Measurements from ENCODE around the gene A4GNT.
A peak's percentile ranks its signal among the peaks of the same experiment; 100 is the strongest.
"Not testable (repeated sequence)": the region's sequence is repeated elsewhere in the genome, so short reads cannot be mapped to it uniquely, and the experiment has no call there.

A4GNT gene

DNA sequence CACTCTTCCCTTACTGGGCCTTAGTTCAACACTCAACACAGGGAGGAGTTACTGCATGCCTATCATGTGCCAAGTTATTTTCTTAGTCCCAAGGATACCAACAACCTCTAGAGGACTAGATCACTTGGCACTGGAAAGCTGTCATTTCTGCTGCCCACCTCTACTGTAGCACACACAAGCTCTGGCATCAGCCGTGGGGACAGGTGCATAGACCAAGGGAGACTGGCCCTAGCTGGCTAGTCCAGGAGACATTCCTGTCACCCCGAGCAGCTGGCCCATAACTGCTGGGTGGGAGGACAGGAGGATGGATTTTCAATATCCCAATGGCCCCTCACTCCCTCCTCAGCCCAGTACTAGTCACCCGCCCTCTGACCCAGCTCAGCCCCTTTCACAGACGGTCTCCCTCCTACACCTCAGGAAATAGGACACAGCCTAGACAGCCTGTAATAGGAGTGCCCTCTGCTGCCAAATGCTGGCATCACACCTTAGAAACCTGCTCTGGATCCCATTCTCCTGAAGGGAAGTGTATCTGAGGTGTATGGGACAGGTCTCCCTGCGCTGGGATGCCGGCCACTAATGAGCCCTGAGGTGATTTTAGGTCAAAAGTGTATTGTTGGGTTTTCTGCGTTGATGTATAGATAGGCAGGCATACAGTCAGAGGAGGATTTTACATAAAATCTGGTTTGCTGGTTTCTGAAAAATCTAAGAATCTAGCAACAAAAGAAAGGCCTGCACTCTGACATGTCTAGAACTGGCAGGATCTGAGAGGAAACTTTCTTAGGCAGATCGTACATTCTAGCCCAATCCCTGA, 13.4 kb downstream of the A4GNT start:
- peak; percentile 67 for DNase-seq

GRCh38 chr3:138114988-138115971, 16.9 kb downstream of the A4GNT start, which contains the start of gene DZIP1L:
DZIP1L (minus strand) TSS chr3:138115608; CDS start chr3:138103971, 11,637 bp downstream.
- DNase-seq = peak; percentile 76

DNA sequence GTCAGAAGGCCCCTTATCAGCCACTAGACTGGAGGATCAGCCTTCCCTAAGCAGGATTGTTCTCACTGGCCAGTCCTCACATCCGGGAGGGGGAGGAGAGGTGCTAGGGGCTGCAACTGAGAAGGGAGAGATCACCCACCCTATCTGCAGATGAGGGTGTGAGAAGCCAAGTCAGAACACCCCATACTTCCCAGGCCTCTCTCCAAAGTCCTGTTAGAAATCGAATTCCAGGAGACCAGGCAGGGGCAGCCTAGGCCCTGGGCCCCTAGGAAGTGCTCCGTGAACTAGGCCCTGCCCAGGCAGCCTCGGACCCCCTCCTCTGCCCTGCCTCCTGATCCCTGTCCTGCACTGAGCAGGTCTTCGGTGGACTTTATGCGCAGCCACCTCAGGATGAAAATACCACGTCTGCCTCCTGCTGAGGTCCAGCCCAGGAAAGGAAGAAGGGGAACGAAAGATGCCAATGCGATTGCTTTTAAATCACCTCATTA, 17.7 kb downstream of the A4GNT start:
- peak; percentile 67 for DNase-seq

- DNase-seq = no peak
Measured at GRCh38 chr3:138113326-138113725, 18.9 kb downstream of the A4GNT start.

DNA sequence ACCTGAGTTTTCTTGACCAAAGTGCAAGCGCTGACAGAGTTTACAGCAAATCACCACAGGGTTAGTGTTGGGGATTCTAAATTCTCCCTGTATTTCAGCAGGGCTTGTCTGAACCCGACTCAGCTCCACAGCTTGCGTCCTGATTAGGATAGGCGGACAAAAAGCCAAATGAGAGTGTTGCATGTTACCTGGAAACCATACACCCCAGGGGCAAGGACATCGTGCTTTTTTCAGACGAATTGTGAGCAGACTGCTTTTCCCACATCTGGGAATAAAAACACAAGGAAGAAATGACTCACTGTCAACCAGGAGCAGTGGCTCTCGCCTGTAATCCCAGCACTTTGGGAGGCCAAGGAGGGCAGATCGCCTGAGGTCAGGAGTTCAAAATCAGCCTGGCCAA, 19.8 kb downstream of the A4GNT start:
- DNase-seq = no peak

DNA sequence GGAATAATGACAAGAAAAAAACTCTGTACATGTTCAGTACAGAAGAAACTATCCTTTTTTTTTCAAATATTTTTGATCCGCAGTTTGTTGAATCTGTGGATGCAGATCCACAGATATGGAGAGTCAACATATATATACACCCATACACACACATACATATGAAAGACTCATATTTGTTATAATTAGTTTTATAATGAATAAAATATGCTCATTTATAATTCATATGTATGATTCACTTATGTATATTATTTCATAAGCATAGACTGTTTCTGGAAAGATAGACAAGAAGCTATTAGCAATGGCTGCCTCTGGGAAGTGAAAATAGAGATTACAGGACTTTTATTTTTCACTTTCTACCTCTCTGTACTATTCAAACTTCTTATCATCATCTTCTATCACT, 26.6 kb downstream of the A4GNT start:
- DNase-seq = no peak

GRCh38 chr3:138103466-138103865, 28.7 kb downstream of the A4GNT start:
- DNase-seq = no peak

- not testable (repeated sequence) for DNase-seq
Measured at GRCh38 chr3:138101351-138101940, 30.7 kb downstream of the A4GNT start.

DNA sequence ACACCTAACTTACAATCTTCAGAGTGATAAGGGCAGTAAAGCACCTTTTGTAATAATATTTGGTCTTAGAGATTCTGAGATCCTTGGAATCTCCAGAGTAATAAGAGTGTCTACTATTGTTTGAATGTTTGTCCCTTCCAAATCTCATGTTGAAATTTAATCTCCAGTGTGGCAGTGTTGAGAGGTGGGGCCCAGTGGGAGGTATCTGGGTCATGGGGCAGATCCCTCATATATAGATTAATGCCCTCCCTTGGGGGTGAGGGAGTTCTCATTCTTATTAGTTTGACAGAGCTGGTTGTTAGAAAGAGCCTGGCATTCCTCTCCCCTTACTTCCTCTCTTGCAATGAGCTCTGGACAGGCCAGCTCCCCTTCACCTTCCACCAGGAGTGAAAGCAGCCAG, 32.8 kb downstream of the A4GNT start:
- no peak for DNase-seq

GRCh38 chr3:138097192-138098172, 34.7 kb downstream of the A4GNT start:
- DNase-seq = no peak

GRCh38 chr3:138093721-138094120, 38.5 kb downstream of the A4GNT start:
- peak; percentile 51 for DNase-seq

DNA sequence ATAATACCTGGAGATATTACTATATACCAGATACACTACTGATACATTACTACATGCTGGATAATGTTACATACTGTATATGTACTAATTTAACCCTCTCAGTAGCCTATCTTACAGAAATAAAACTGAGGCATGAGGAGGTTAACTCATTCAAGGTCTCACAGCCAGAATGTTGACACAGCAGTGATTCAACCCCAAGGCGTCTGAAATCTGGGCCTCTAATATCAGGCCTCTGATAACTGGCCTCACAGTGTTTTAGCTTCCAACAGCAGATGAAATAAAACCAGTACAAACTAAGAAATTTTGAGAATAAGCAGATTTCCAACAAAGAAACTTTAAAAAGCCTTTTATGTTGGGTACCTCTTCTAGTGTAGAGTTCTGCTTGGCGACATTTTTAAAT, 40.2 kb downstream of the A4GNT start:
- peak; percentile 71 for DNase-seq

- peak; percentile 79 for DNase-seq
Measured at GRCh38 chr3:138089091-138089490, 43.1 kb downstream of the A4GNT start.

DNA sequence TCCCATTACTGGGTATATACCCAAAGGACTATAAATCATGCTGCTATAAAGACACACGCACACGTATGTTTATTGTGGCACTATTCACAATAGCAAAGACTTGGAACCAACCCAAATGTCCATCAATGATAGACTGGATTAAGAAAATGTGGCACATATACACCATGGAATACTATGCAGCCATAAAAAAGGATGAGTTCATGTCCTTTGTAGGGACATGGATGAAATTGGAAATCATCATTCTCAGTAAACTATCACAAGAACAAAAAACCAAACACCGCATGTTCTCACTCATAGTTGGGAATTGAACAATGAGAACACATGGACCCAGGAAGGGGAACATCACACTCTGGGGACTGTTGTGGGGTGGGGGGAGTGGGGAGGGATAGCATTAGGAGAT, 46.4 kb downstream of the A4GNT start:
- not testable (repeated sequence) for DNase-seq

GRCh38 chr3:138084196-138084595, 48.0 kb downstream of the A4GNT start:
- no peak for DNase-seq

DNA sequence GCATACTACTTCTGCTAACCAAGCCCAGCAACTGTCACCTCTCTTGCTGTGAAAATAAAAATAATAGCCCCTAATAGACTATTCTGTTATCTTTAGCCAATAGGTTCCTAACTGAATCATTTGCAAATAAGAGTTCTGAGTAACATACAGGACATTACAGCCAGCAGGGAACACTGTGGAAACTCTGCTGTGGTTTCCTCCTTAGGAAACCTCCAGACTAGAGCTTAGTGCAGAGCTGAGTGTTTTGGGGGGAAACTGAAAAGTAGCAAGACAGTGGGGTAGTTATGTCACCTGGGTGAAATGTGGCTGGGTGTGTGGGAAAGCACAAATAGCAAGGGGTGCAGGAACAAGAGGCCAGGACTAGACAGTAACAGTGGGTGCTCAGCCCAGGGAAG, 49.2 kb downstream of the A4GNT start:
- DNase-seq = peak; percentile 13

- peak; percentile 96 for DNase-seq
Measured at GRCh38 chr3:138082085-138082991, 49.9 kb downstream of the A4GNT start.

DNA sequence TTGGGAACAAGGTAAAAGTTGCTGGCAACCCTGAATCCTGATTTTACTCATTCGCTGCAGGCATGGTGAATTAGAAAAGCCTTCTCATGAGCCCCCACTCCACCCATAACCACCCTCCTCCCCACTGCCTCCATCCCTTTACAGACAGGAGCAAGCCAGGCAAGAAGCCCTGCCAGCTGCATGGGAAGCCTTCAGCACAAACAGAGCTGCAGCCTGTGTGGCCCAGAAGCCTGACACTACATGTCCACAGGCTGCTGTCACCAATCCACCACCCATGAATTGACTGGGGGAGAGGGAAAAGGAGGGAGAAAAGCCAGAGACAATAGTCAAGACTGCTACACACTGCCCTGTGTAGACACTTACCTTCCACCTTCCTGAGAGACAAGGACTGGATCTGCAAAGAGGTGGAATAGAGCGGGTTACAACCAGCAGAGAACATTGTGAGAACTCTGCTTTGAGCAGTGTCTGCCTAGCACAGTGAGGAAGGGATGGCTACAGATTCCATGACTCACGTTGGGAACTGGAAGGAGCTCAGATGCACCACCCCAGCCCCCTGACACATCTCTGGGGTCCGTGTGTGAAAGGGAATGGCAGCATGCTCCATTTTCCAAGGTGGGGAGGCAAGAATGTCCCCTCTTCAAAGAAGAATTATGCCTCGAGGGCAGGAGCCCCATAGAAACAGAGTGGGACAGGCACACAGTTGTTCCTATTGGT, 50.7 kb downstream of the A4GNT start:
- peak; percentile 71 for DNase-seq

DNA sequence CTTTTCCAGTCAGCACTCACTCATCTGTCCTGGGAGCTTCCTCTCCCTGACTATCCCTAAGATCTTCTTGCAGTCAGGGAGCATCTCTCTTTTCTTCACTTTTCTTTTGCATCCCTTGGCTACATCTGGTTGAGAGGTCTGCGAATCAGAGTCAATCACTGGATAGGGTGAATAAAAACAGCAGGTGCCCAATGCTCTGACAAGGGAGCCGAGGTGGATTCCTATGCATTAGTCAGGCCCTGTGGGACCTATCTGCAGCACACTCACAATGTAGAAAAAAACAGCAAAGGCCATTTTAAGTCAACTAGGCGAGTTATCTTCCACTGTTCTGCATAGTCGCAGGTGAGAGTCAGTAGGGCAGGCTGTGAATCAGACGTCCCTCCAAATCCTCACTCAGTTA, 52.3 kb downstream of the A4GNT start:
- DNase-seq = peak; percentile 19

DNA sequence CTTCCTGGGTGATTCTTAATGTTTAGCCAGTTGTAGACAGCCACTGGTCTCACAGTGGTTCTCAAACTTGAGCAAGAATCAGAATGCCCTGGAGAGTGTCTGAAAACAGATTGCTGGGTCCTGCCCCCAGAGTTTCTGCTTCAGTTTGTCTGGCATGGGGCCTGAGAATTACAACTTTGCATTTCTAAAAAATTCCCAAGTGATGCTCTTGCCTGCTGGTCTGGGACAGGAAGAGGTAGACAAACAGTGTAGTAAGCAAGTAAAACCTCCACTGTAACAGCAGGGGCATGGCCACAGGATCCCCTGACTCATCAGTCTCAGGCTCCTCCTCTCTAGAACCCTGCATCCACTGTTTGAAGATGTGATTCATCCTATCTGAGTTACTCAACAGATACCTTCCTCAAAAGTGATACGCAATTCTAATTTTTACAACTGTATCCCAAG, 53.3 kb downstream of the A4GNT start:
- DNase-seq = peak; percentile 97

Measured in NCI-H226 (cell line).